Natural killer cell (primary cell): ENCODE data around the gene MAD1L1. TPM values are rescaled to one million over a fixed set of nuclear protein-coding genes. Genes with fewer than 3 reads are reported as not detected.

Experiments used
- ATAC-seq, 3 donors: fragments of 150-1000 bp in 2 of 3; fragments of 200-7000 bp in 1 of 3; cut with Tn5 transposase; 1 replicate in 1 of 3; 2 replicates in 2 of 3; pipeline ENCODE4 v1.10.0; 2021; ENCODE audit warnings: mild to moderate bottlenecking in 2 of 3, moderate library complexity in 2 of 3
- DNase-seq, 2 donors: peaks; one replicate each; pipeline versions ENCODE4 v3.0.0 to v3.0.0-alpha.2; 2013 to 2021; ENCODE audit warnings: mixed read lengths in 1 of 2
- H3K27ac ChIP-seq: one replicate; pipeline ENCODE4 v1.5.1; 2013; ENCODE audit warnings: mild to moderate bottlenecking, low read length
- H3K27me3 ChIP-seq: one replicate; pipeline ENCODE4 v1.6.1; 2013; ENCODE audit warnings: low read length; ENCODE audit not compliant: control insufficient read depth, insufficient read depth
- H3K36me3 ChIP-seq: one replicate; pipeline ENCODE4 v1.6.1; 2013; ENCODE audit warnings: low read length; ENCODE audit not compliant: control insufficient read depth, insufficient read depth
- H3K4me1 ChIP-seq: one replicate; pipeline ENCODE4 v1.6.1; 2013; ENCODE audit warnings: low read length; ENCODE audit not compliant: control insufficient read depth, insufficient read depth
- H3K4me3 ChIP-seq: one replicate; pipeline ENCODE4 v1.5.1; 2013; ENCODE audit warnings: low read length
- H3K9me3 ChIP-seq: one replicate; pipeline ENCODE4 v1.6.1; 2013; ENCODE audit warnings: low read length; ENCODE audit not compliant: control insufficient read depth, insufficient read depth
- H3K27ac Mint-ChIP-seq, 2 donors: one replicate each; pipeline ENCODE4 v1.8.0; 2022; ENCODE audit warnings: mild to moderate bottlenecking in 2 of 2, mixed read lengths in 2 of 2, moderate library complexity in 1 of 2
- H3K27me3 Mint-ChIP-seq, 2 donors: one replicate each; pipeline ENCODE4 v1.8.0; 2022; ENCODE audit warnings: low read depth in 2 of 2, mixed read lengths in 2 of 2
- H3K36me3 Mint-ChIP-seq: one replicate; pipeline ENCODE4 v1.8.0; 2022; ENCODE audit warnings: mixed read lengths
- H3K4me1 Mint-ChIP-seq, 2 donors: one replicate each; pipeline ENCODE4 v1.8.0; 2022; ENCODE audit warnings: mixed read lengths in 2 of 2
- H3K4me3 Mint-ChIP-seq: one replicate; pipeline ENCODE4 v1.8.0; 2022; ENCODE audit warnings: mild to moderate bottlenecking, moderate library complexity, mixed read lengths
- H3K9me3 Mint-ChIP-seq, 2 donors: one replicate each; pipeline ENCODE4 v1.8.0; 2022; ENCODE audit warnings: mixed read lengths in 2 of 2
- WGBS: methylation state at CpG from one replicate; pipeline ENCODE4 v1.1.7; 2013; ENCODE audit warnings: missing lambda C conversion rate; ENCODE audit not compliant: insufficient coverage; 5-methylcytosine and 5-hydroxymethylcytosine counted together
- intact Hi-C: fragments of 100-400 bp; cut with micrococcal nuclease; formaldehyde crosslinking; loops from one replicate; pipeline ENCODE4 v1.14.2; 2022
- total RNA-seq, 4 donors: library from RNA; stranded (reverse); fragments of 120-200 nt in 1 of 4; gene quantifications; one replicate each; pipeline versions ENCODE4 v1.2.3 to v1.2.4, GENCODE V29; 2013 to 2022
- TF ChIP-seq, protein P1 (sequence below): fragments of 200-600 bp; IDR thresholded peaks from one replicate; pipeline ENCODE4 v1.8.0; 2022; ENCODE audit warnings: antibody characterized with exemption

The MAD1L1 gene
- total RNA-seq, 3 donors from 2014 or later (not counting 1 experiment from before 2014, with no cell fraction given), result 53.6 to 81.2 (median 77.4) TPM

DNA sequence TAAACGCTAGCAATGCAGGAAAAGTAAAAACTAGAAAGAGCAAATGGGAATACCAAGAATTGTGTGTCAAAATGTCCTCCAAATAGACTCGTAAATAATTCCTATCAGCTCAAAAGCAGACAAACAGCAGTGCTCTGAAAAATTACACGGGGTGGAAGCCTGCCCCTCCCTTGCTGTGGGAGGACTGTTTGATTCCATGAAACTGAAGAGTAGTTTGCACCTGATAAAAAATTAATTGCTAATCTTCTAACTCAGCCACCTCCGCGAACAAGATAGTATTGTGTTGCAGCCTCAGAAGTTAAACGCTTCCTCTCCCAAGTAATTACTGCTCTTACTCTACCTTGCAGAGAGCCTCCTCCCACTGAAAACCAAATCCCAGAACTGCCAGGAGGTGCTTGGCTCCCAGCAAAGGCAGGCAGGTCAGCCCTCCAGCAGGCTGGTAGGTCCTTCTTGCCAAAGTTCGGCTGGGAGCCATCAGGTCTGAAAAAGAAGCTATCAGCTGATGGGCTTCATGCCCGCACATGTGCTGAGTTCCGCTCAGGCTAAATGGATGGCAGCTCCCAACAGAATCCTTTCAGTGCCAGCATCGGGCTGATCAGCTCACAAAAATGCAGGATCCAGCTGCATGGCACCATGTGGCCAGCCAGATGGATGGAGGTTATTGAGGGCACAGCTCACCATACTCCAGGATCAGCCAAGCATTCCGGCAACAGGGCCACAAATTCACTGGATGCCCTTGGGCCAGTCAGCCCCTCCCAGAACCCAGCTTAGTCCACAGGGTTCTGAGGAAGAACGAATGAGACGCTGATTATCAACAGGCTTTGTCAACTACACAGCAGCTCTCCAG is 37.1 kb downstream of the MAD1L1 start:
- Histone ChIP-seq H3K4me3 (no peak overlapping the region), H3K4me1 (no peaks in the 10 kb centered on the region), H3K27ac (no peak overlapping the region), H3K27me3 (no peaks in the 10 kb centered on the region), H3K36me3 (peaks cover 13% of the 10 kb centered on the region), H3K9me3 (peaks cover 4% of the 10 kb centered on the region)
- DNase-seq (no peak), ATAC-seq (no peak)
- 98% methylated on average over 13 of the region's 13 CpGs for WGBS
- TF ChIP-seq, protein P1, sequence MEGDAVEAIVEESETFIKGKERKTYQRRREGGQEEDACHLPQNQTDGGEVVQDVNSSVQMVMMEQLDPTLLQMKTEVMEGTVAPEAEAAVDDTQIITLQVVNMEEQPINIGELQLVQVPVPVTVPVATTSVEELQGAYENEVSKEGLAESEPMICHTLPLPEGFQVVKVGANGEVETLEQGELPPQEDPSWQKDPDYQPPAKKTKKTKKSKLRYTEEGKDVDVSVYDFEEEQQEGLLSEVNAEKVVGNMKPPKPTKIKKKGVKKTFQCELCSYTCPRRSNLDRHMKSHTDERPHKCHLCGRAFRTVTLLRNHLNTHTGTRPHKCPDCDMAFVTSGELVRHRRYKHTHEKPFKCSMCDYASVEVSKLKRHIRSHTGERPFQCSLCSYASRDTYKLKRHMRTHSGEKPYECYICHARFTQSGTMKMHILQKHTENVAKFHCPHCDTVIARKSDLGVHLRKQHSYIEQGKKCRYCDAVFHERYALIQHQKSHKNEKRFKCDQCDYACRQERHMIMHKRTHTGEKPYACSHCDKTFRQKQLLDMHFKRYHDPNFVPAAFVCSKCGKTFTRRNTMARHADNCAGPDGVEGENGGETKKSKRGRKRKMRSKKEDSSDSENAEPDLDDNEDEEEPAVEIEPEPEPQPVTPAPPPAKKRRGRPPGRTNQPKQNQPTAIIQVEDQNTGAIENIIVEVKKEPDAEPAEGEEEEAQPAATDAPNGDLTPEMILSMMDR, result no peak
- H3K36me3 Mint-ChIP-seq, result no peaks in the 10 kb centered on the region
- H3K4me1 Mint-ChIP-seq, result no peaks in the 10 kb centered on the region
- H3K4me3 Mint-ChIP-seq, result no peak overlapping the region
- H3K9me3 Mint-ChIP-seq, result no peaks in the 10 kb centered on the region
- intact Hi-C loops, result no loop called here
- H3K27me3 Mint-ChIP-seq, result no peaks in the 10 kb centered on the region
- no peak overlapping the region for H3K27ac Mint-ChIP-seq

DNA sequence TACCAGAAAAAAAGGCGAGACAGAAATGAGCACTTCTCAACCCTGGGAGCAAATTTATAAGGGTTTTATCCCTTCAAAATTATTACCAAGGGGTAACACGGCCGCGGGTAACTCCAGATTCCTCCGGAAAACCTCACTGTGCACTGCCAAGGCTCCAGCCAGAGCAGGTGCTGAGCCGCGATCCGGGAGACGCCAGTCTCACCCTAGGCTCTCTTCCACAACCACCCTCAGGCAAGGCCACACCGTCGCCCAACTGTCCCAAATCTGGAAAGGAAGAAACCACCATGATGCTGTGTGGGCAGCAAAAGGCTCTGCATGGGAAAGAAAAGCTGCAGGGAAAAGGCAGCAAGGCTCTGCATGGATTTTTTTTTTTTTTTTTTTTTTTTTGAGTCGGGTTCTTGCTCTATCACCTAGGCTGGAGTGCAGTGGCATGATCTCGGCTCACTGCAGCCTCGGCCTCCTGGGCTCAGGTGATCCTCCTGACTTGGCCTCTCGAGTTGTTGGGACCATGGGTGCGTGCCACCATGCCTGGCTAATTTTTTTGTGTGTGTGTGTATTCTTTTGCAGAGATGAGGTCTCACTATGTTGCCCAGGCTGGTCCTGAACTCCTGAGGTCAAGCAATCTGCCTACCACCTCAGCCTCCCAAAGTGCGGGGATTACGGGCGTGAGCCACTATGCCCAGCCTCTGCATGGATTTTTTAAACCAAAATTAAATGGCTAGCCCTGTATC is 39.0 kb downstream of the MAD1L1 start:
- DNase-seq (no peak), ATAC-seq (no peak)
- Histone ChIP-seq H3K4me3 (no peak overlapping the region), H3K4me1 (no peaks in the 10 kb centered on the region), H3K27me3 (no peaks in the 10 kb centered on the region), H3K27ac (no peak overlapping the region), H3K36me3 (peaks cover 5% of the 10 kb centered on the region), H3K9me3 (peaks cover 4% of the 10 kb centered on the region)
- H3K4me3 Mint-ChIP-seq, result no peak overlapping the region
- intact Hi-C loops, result no loop called here
- no peaks in the 10 kb centered on the region for H3K36me3 Mint-ChIP-seq
- H3K4me1 Mint-ChIP-seq, result no peaks in the 10 kb centered on the region
- H3K9me3 Mint-ChIP-seq, result no peaks in the 10 kb centered on the region
- no peak overlapping the region for H3K27ac Mint-ChIP-seq
- TF ChIP-seq, protein P1, result no peak
- WGBS, result 98% methylated on average over 19 of the region's 19 CpGs
- no peaks in the 10 kb centered on the region for H3K27me3 Mint-ChIP-seq

DNA sequence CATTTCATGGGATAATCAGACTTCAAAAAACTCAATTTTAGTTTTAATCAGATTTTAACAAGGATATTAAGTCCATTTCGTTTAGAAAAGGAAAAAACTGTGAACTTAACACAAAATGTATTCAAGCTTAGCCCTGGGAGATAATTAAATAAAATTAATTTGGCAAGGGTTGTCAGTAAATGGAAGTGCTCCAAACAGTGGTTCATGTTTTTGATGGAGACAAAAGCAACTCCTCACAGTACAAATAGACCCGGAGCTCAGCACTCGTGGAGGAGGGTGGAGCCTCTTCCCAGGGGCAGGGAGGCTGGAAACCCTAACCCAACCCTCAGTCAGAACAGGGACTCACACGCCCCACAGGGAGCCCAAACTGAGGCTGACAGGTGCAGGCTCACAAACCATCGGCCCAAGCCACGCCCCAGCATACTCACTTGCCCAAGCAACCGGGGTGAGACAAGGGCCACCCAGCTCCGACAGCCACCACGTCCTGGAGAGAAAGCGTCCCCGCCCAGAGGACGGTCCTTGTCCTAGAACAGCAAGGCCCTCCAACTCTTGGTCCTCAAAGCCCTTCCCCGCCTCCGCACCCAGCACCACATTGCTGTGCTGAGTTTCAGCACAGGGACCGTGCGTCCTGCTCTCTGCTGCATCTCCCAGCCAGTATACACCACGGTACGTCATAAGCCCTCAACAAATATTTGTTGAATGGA is 39.8 kb downstream of the MAD1L1 start:
- no peaks in the 10 kb centered on the region for H3K27me3 Mint-ChIP-seq
- no peaks in the 10 kb centered on the region for H3K9me3 Mint-ChIP-seq
- Histone ChIP-seq H3K36me3 (peaks cover 2% of the 10 kb centered on the region), H3K4me1 (no peaks in the 10 kb centered on the region), H3K27me3 (no peaks in the 10 kb centered on the region), H3K9me3 (peaks cover 4% of the 10 kb centered on the region), H3K27ac (no peak overlapping the region), H3K4me3 (no peak overlapping the region)
- WGBS, result 91% methylated on average over 17 of the region's 18 CpGs
- no peak for DNase-seq
- intact Hi-C loops, result no loop called here
- H3K36me3 Mint-ChIP-seq, result no peaks in the 10 kb centered on the region
- no peak overlapping the region for H3K27ac Mint-ChIP-seq
- ATAC-seq, result no peak
- H3K4me1 Mint-ChIP-seq, result no peaks in the 10 kb centered on the region
- TF ChIP-seq, protein P1, result no peak
- no peak overlapping the region for H3K4me3 Mint-ChIP-seq
